ENCODE data around the gene PBX3.

PBX3 gene

DNA sequence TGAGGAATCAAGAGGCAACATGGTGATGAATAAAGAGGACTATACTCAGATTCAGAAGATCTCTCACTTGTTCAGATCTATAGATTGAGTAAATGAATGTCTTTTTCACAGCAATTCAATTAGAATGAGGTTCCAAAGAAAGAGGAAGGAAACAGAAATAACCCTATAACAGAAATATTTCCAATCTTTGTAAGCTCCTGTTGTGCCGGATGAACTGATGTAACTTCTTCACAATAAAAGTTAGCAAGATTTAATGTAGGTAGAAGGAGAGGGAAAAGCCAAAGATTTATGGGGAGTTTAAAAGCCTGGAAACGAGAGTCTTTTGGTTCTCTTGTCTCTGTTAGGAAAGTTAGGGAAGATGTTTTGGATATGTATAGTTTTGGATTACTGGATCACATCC, 92.1 kb downstream of the PBX3 start:
- Histone ChIP-seq H4K91ac (ENCODE audit: low read depth, low read length, poor library complexity) (no peak overlapping the region), H3K27ac (replicated peaks; ENCODE audit: low read length) (no peak overlapping the region), H3K18ac (ENCODE audit: low read length) (no peak overlapping the region), H3K9me3 (replicated peaks in 1 of 2; ENCODE audit: control insufficient read depth in 2 of 2, insufficient read depth in 1 of 2, low read depth in 1 of 2, low read length in 2 of 2) (no peaks in the 10 kb centered on the region), H2BK15ac (ENCODE audit: low read length) (no peak overlapping the region), H3K23ac (ENCODE audit: low read depth, low read length, poor library complexity) (no peak overlapping the region), H3K14ac (ENCODE audit: low read length) (no peak overlapping the region), H3K4me1 (ENCODE audit: control insufficient read depth in 2 of 2, insufficient read depth in 1 of 2, low read depth in 1 of 2, low read length in 2 of 2) (peaks cover 6 to 21% of the 10 kb centered on the region in 2 donors), H3K79me1 (ENCODE audit: low read depth, low read length) (no peaks in the 10 kb centered on the region), H3K4me2 (ENCODE audit: insufficient read depth, low read length, poor library complexity, severe bottlenecking) (no peak overlapping the region), H3K9ac (ENCODE audit: low read depth, low read length, poor library complexity) (no peak overlapping the region), H3K36me3 (replicated peaks in 1 of 2; ENCODE audit: control insufficient read depth in 2 of 2, insufficient read depth in 2 of 2, low read length in 2 of 2) (no peaks in the 10 kb centered on the region), H3K27me3 (ENCODE audit: control insufficient read depth in 3 of 3, insufficient read depth in 3 of 3, low read depth in 1 of 3, low read length in 3 of 3) (no peaks in the 10 kb centered on the region), H2AK5ac (ENCODE audit: low read depth, low read length) (no peak overlapping the region), H2BK5ac (ENCODE audit: low read length) (no peak overlapping the region), H2BK12ac (ENCODE audit: low read length) (no peak overlapping the region), H2AFZ (ENCODE audit: low read length) (no peak overlapping the region), H4K8ac (ENCODE audit: low read depth, low read length) (no peak overlapping the region), H2BK120ac (ENCODE audit: low read depth, low read length) (no peak overlapping the region), H3K4ac (ENCODE audit: low read length) (no peak overlapping the region), H3K4me3 (ENCODE audit: low read length in 2 of 2) (no peak overlapping the region)
- no CpG with 5 or more reads among the region's 2 CpGs for WGBS, 2 donors (ENCODE audit: extremely low coverage in 2 of 2, insufficient read length in 2 of 2, insufficient replicate concordance in 1 of 2)
- DNase-seq (ENCODE audit: low spot score), result no peak

DNA sequence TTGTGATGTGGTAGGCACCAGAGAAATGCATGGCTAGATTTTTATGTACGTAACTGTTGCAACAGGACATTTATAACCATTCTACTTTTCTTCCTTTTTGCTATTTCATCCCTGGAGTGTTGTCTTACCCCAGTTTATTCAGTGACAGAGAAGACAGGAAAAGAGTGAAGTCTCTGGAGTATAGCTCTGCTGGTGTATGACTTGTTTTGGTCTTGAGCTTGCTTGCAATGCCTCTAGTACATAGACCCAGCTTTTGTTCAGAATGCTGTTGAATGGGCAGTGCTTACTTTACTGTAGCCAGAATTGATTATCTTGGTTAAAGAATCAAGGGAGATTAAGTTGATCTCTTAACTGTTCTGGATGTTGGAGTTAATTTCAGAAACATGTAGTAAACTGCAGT, 94.3 kb downstream of the PBX3 start:
- no peak overlapping the region for H3K18ac ChIP-seq (ENCODE audit: low read length)
- no peak overlapping the region for H2AFZ ChIP-seq (ENCODE audit: low read length)
- H2BK5ac ChIP-seq (ENCODE audit: low read length), result no peak overlapping the region
- H2BK12ac ChIP-seq (ENCODE audit: low read length), result no peak overlapping the region
- no peaks in the 10 kb centered on the region for H3K36me3 ChIP-seq (replicated peaks in 1 of 2; ENCODE audit: control insufficient read depth in 2 of 2, insufficient read depth in 2 of 2, low read length in 2 of 2)
- H3K23ac ChIP-seq (ENCODE audit: low read depth, low read length, poor library complexity), result no peak overlapping the region
- H4K8ac ChIP-seq (ENCODE audit: low read depth, low read length), result no peak overlapping the region
- H3K4me3 ChIP-seq (ENCODE audit: low read length in 2 of 2), result no peak overlapping the region
- peaks cover 6 to 26% of the 10 kb centered on the region in 2 donors for H3K4me1 ChIP-seq (ENCODE audit: control insufficient read depth in 2 of 2, insufficient read depth in 1 of 2, low read depth in 1 of 2, low read length in 2 of 2)
- no peak overlapping the region for H3K9ac ChIP-seq (ENCODE audit: low read depth, low read length, poor library complexity)
- no peak overlapping the region for H2BK120ac ChIP-seq (ENCODE audit: low read depth, low read length)
- WGBS, 2 donors (ENCODE audit: extremely low coverage in 2 of 2, insufficient read length in 2 of 2, insufficient replicate concordance in 1 of 2), result no CpG with 5 or more reads among the region's 1 CpG
- no peak overlapping the region for H3K14ac ChIP-seq (ENCODE audit: low read length)
- no peaks in the 10 kb centered on the region for H3K79me1 ChIP-seq (ENCODE audit: low read depth, low read length)
- no peak overlapping the region for H2BK15ac ChIP-seq (ENCODE audit: low read length)
- H3K27me3 ChIP-seq (ENCODE audit: control insufficient read depth in 3 of 3, insufficient read depth in 3 of 3, low read depth in 1 of 3, low read length in 3 of 3), result no peaks in the 10 kb centered on the region
- H3K4me2 ChIP-seq (ENCODE audit: insufficient read depth, low read length, poor library complexity, severe bottlenecking), result no peak overlapping the region
- H3K9me3 ChIP-seq (replicated peaks in 1 of 2; ENCODE audit: control insufficient read depth in 2 of 2, insufficient read depth in 1 of 2, low read depth in 1 of 2, low read length in 2 of 2), result peaks cover 0 to under 1% of the 10 kb centered on the region in 2 donors
- H3K4ac ChIP-seq (ENCODE audit: low read length), result no peak overlapping the region
- no peak overlapping the region for H2AK5ac ChIP-seq (ENCODE audit: low read depth, low read length)
- no peak for DNase-seq (ENCODE audit: low spot score)
- no peak overlapping the region for H4K91ac ChIP-seq (ENCODE audit: low read depth, low read length, poor library complexity)
- no peak overlapping the region for H3K27ac ChIP-seq (replicated peaks; ENCODE audit: low read length)

DNA sequence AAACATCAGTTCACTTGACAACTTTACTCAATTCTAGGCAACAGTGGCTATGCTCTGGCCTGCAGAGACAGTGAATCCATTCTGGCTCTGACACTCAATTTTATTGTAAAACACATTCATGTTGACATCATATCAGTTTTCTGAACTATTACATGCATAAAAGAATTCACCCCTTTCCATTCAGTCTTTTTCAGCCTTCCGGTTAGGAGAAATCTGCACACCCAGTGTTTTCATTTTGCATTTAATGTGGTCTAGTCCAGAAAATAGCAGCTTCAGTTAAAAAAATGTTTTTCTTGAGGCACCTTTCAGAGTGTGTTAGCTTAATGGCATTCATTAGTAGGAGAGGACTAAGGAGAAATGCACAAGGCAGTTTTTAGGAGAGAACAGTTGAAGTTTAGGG, 95.1 kb downstream of the PBX3 start:
- Histone ChIP-seq H3K4me1 (ENCODE audit: control insufficient read depth in 2 of 2, insufficient read depth in 1 of 2, low read depth in 1 of 2, low read length in 2 of 2) (peaks cover 6 to 26% of the 10 kb centered on the region in 2 donors), H3K27me3 (ENCODE audit: control insufficient read depth in 3 of 3, insufficient read depth in 3 of 3, low read depth in 1 of 3, low read length in 3 of 3) (no peaks in the 10 kb centered on the region), H3K18ac (ENCODE audit: low read length) (no peak overlapping the region), H3K79me1 (ENCODE audit: low read depth, low read length) (no peaks in the 10 kb centered on the region), H3K9me3 (replicated peaks in 1 of 2; ENCODE audit: control insufficient read depth in 2 of 2, insufficient read depth in 1 of 2, low read depth in 1 of 2, low read length in 2 of 2) (peaks cover 0 to 6% of the 10 kb centered on the region in 2 donors), H2BK120ac (ENCODE audit: low read depth, low read length) (no peak overlapping the region), H2BK12ac (ENCODE audit: low read length) (no peak overlapping the region), H2BK15ac (ENCODE audit: low read length) (no peak overlapping the region), H4K8ac (ENCODE audit: low read depth, low read length) (no peak overlapping the region), H2AFZ (ENCODE audit: low read length) (no peak overlapping the region), H2BK5ac (ENCODE audit: low read length) (no peak overlapping the region), H3K23ac (ENCODE audit: low read depth, low read length, poor library complexity) (no peak overlapping the region), H3K14ac (ENCODE audit: low read length) (no peak overlapping the region), H4K91ac (ENCODE audit: low read depth, low read length, poor library complexity) (no peak overlapping the region), H3K27ac (replicated peaks; ENCODE audit: low read length) (no peak overlapping the region), H3K4ac (ENCODE audit: low read length) (no peak overlapping the region), H3K36me3 (replicated peaks in 1 of 2; ENCODE audit: control insufficient read depth in 2 of 2, insufficient read depth in 2 of 2, low read length in 2 of 2) (no peaks in the 10 kb centered on the region), H3K4me3 (ENCODE audit: low read length in 2 of 2) (no peak overlapping the region), H2AK5ac (ENCODE audit: low read depth, low read length) (no peak overlapping the region), H3K9ac (ENCODE audit: low read depth, low read length, poor library complexity) (no peak overlapping the region), H3K4me2 (ENCODE audit: insufficient read depth, low read length, poor library complexity, severe bottlenecking) (no peak overlapping the region)
- DNase-seq (ENCODE audit: low spot score), result no peak
- WGBS, 2 donors (ENCODE audit: extremely low coverage in 2 of 2, insufficient read length in 2 of 2, insufficient replicate concordance in 1 of 2), result no CpG with 5 or more reads among the region's 1 CpG

DNA sequence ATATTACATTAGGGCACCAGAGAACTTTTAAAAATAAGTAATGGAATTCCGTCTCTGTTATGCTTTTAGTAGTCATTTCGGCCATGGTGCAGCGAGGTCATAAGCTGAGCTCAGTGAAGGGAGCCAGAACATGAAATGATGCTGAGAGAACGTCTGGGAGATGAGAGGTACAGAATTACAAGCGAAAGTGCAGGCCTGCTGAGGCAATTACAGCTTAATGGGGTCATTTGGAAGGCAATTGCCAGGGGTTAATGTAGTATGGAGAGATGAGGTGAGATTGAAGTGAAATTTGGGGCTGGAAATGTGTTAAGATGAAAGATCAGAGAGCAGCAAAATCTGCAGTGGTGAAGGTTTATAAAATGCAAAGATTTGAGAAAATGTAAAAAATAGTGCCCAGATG, 96.5 kb downstream of the PBX3 start:
- no peak overlapping the region for H2BK12ac ChIP-seq (ENCODE audit: low read length)
- no peak overlapping the region for H3K4ac ChIP-seq (ENCODE audit: low read length)
- no peaks in the 10 kb centered on the region for H3K36me3 ChIP-seq (replicated peaks in 1 of 2; ENCODE audit: control insufficient read depth in 2 of 2, insufficient read depth in 2 of 2, low read length in 2 of 2)
- H3K18ac ChIP-seq (ENCODE audit: low read length), result no peak overlapping the region
- peaks cover 4 to 26% of the 10 kb centered on the region in 2 donors for H3K4me1 ChIP-seq (ENCODE audit: control insufficient read depth in 2 of 2, insufficient read depth in 1 of 2, low read depth in 1 of 2, low read length in 2 of 2)
- H2BK120ac ChIP-seq (ENCODE audit: low read depth, low read length), result no peak overlapping the region
- no CpG with 5 or more reads among the region's 5 CpGs for WGBS, 2 donors (ENCODE audit: extremely low coverage in 2 of 2, insufficient read length in 2 of 2, insufficient replicate concordance in 1 of 2)
- no peak overlapping the region for H3K23ac ChIP-seq (ENCODE audit: low read depth, low read length, poor library complexity)
- H3K4me2 ChIP-seq (ENCODE audit: insufficient read depth, low read length, poor library complexity, severe bottlenecking), result no peak overlapping the region
- H4K91ac ChIP-seq (ENCODE audit: low read depth, low read length, poor library complexity), result no peak overlapping the region
- no peaks in the 10 kb centered on the region for H3K79me1 ChIP-seq (ENCODE audit: low read depth, low read length)
- peaks cover 0 to 8% of the 10 kb centered on the region in 2 donors for H3K9me3 ChIP-seq (replicated peaks in 1 of 2; ENCODE audit: control insufficient read depth in 2 of 2, insufficient read depth in 1 of 2, low read depth in 1 of 2, low read length in 2 of 2)
- no peak for DNase-seq (ENCODE audit: low spot score)
- H3K4me3 ChIP-seq (ENCODE audit: low read length in 2 of 2), result no peak overlapping the region
- no peak overlapping the region for H4K8ac ChIP-seq (ENCODE audit: low read depth, low read length)
- no peak overlapping the region for H3K27ac ChIP-seq (replicated peaks; ENCODE audit: low read length)
- no peak overlapping the region for H3K14ac ChIP-seq (ENCODE audit: low read length)
- no peak overlapping the region for H2BK15ac ChIP-seq (ENCODE audit: low read length)
- no peak overlapping the region for H3K9ac ChIP-seq (ENCODE audit: low read depth, low read length, poor library complexity)
- no peaks in the 10 kb centered on the region for H3K27me3 ChIP-seq (ENCODE audit: control insufficient read depth in 3 of 3, insufficient read depth in 3 of 3, low read depth in 1 of 3, low read length in 3 of 3)
- H2AK5ac ChIP-seq (ENCODE audit: low read depth, low read length), result no peak overlapping the region
- H2AFZ ChIP-seq (ENCODE audit: low read length), result no peak overlapping the region
- H2BK5ac ChIP-seq (ENCODE audit: low read length), result no peak overlapping the region
